Hematopoietic multipotent progenitor cell treated with erythropoietin and hydrocortisone succinate and interleukin-3 and kit ligand, for 6 days (in vitro differentiated cells): Measurements from ENCODE around the gene GDF7.
"Not testable (repeated sequence)": the region's sequence is repeated elsewhere in the genome, so short reads cannot be mapped to it uniquely, and the experiment has no call there.

Experiments used
- DNase-seq: peaks from one replicate; pipeline ENCODE4 v3.0.0-alpha.2; 2015

Gene GDF7

DNA sequence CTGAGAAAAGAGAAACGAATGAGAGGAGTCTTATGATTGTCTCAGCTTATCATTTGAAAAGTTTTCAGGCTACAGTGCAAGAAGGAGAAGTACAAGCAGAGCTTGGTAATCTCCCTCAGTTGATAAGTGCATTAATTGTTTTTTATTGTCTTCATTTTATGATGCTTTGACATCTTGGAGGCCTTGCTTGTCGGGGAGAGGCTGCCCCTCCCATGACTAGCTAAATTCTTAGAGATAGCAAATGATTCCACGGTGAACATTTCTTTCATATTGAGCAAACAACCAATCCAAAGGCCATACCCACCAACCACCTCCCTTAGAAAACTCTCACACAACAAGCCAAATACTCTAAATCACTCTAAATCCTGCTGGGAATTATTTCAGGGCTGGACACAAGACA is 39.8 kb downstream of the GDF7 start:
- no peak for DNase-seq

GRCh38 chr2:20707601-20708000 is 40.7 kb downstream of the GDF7 start:
- no peak for DNase-seq

DNA sequence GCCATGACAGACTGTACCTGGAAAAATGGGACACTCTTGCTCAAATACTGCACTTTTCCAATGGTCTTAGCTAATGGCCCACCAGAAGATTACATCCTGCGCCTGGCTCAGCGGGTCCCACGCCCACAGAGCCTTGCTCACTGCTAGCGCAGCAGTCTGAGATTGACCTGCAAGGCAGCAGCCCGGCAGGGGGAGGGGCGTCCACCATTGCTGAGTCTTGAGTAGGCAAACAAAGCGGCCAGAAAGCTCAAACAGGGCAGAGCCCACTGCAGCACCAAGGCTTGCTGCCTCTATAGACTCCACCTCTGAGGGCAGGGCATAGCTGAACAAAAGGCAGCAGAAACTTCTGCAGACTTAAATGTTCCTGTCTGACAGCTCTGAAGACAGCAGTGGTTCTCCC is 44.7 kb downstream of the GDF7 start:
- DNase-seq = not testable (repeated sequence)

- not testable (repeated sequence) for DNase-seq
Measured at GRCh38 chr2:20713585-20713984, 46.6 kb downstream of the GDF7 start.

GRCh38 chr2:20714412-20714811 is 47.5 kb downstream of the GDF7 start:
- DNase-seq = not testable (repeated sequence)

DNA sequence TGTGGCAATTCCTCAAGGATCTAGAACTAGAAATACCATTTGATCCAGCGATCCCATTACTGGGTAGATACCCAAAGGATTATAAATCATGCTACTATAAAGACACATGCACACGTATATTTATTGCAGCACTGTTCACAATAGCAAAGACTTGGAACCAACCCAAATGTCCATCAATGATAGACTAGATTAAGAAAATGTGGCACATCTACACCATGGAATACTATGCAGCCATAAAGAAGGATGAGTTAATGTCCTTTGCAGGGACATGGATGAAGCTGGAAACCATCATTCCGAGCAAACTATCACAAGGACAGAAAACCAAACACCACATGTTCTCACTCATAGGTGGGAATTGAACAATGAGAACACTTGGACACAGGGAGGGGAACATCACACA is 49.2 kb downstream of the GDF7 start:
- DNase-seq = not testable (repeated sequence)

- DNase-seq = no peak
Measured at GRCh38 chr2:20717641-20718040, 50.7 kb downstream of the GDF7 start.

DNA sequence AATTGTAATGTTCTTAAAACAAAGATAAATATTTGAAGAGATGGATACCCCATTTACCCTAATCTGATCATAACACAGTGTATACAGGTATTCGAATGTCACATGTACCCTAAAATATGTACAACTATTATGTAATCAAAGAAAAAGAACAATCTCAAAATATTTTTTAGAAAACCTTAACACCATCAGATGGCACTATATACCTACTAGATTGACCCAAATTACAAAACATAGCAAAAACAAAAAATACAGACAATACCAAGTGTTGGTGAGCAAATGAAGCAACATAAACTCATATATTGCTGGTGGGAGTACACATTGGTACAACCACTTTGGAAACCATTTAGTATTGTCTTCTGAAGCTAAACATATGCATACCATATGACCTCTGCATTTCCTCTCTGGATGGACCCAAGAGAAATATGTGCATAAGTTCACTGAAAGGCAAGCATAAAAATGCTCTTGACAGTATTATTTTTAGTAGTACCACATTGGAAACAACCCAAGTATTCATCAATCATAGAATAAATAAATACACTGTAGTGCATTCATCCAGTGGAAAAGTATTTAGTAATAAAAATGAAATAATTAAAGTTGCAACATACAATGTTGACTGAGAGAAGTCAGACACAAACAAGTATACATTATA is 55.8 kb downstream of the GDF7 start:
- no peak for DNase-seq

DNA sequence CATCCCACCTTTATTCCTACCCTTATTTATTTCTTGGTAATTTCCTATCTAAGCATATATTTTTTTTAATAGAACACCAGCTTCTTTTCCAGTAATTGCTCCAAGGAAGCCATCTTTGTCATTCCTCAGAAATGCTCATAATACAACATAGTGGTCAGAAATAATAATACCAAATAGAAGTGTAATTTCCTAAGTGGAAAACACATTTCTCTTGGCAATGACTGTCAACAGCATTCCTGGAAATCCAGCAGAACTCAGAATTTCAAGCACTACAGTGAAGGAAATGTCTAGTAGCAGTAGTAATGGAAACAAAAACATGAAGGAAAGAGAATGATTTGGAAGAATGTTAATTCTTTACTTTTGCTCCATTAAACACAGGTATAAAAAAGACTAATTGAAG is 56.6 kb downstream of the GDF7 start:
- DNase-seq = no peak

DNA sequence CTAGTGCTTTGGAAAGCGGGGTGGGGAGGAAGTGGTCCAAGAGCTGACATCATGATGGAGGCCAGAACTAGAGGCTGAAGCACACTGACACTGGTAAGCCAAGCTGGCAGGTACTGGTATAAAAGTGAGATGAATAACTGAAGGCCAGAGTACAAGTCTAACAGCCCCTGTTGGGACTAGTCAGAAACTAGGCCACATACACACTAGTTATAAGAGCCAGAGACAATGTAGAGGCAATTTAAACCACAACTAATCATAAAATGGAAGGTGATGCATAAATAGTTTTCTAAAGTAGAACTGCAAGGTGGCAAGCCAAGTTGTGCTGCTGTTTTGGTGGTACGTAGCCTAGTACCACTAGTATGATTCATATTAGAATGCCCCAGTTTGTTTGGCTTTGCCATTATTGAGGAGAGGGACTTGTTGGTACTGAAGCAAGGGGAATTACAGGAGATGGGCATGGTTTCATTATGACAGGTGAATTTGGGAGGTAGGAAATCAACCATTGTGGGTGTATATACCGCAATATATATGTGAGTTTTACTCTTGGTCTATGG is 57.6 kb downstream of the GDF7 start:
- DNase-seq = no peak

- no peak for DNase-seq
Measured at GRCh38 chr2:20725782-20726181, 58.8 kb downstream of the GDF7 start.

DNA sequence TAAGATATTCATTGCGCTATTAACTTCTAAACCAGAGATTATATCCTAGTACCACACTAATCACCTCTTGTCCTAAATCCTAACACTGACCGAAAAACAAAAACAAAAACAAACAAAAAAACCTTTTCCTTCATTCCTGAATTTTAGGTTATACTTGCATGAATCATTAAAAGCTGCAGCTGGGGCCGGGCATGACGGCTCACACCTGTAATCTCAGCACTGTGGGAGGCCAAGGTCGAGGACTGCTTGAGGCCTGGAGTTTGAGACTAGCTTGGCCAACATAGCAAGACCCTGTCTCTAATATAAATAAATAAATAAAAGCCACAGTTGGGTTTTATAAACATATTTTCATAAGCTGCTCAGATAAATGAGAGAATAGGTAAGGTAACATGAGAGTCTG is 60.0 kb downstream of the GDF7 start:
- no peak for DNase-seq

DNA sequence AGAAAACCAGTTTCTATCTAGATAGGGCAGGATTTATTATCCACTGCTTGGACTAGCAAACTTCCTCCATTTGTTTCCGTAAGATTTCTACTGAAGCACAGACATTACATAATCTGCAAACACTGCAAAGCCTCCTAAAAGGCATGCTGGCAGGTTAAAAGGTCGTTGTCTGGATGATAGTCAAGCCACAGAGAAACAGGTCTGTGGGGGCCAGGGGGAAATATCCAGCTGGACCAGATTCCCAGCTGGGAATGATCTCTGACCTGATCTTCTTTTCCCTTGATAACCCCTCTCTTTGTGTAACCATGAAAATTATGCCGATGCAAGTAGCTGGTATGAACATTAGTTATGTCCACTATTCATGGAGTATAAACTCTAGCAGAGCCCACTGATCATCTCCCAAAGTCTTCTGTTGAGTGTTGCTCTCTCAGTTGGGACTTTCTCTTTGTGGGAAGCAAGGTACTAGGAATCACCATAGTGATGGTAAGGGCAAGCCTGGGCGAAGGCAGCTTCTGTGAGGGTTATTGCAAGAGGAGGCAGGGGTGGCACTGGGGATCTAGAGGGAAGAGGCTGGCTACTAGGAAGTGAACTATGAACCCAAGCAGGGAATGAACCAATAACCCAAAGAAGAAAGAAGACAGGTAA is 61.3 kb downstream of the GDF7 start:
- peak; percentile 14 for DNase-seq
